ENCODE data around the gene JPH2.

JPH2 gene

GRCh38 chr20:44069203-44070011 lies 117.6 kb downstream of the JPH2 start:
- H3K36me3 ChIP-seq (ENCODE audit: control insufficient read depth, insufficient read depth, low read length), result no peaks in the 10 kb centered on the region
- H3K9me3 ChIP-seq (ENCODE audit: control insufficient read depth, insufficient read depth, low read length), result no peaks in the 10 kb centered on the region
- WGBS (ENCODE audit: insufficient coverage, insufficient read length), result no CpG with 5 or more reads among the region's 26 CpGs
- H3K27me3 ChIP-seq (ENCODE audit: control insufficient read depth, insufficient read depth, low read length), result no peaks in the 10 kb centered on the region
- no peaks in the 10 kb centered on the region; the same call in 1 of the 2 replicates for H3K4me1 ChIP-seq (ENCODE audit: control insufficient read depth, insufficient read depth, low read length)
- H3K27ac ChIP-seq (ENCODE audit: low read length), result no peak overlapping the region
- DNase-seq (ENCODE audit: low read depth, low spot score), result no peak
- H3K4me3 ChIP-seq (ENCODE audit: low read length), result no peak overlapping the region

- no peak overlapping the region for H3K4me3 ChIP-seq (ENCODE audit: low read length)
- DNase-seq (ENCODE audit: low read depth, low spot score), result no peak
- H3K9me3 ChIP-seq (ENCODE audit: control insufficient read depth, insufficient read depth, low read length), result no peaks in the 10 kb centered on the region
- no peak overlapping the region for H3K27ac ChIP-seq (ENCODE audit: low read length)
- no peaks in the 10 kb centered on the region for H3K36me3 ChIP-seq (ENCODE audit: control insufficient read depth, insufficient read depth, low read length)
- H3K27me3 ChIP-seq (ENCODE audit: control insufficient read depth, insufficient read depth, low read length), result no peaks in the 10 kb centered on the region
- no peaks in the 10 kb centered on the region; the same call in 1 of the 2 replicates for H3K4me1 ChIP-seq (ENCODE audit: control insufficient read depth, insufficient read depth, low read length)
- no CpG with 5 or more reads among the region's 30 CpGs for WGBS (ENCODE audit: insufficient coverage, insufficient read length)
Measured at GRCh38 chr20:44068316-44069201, 118.4 kb downstream of the JPH2 start.

- WGBS (ENCODE audit: insufficient coverage, insufficient read length), result no CpG with 5 or more reads among the region's 15 CpGs
- Histone ChIP-seq H3K9me3 (ENCODE audit: control insufficient read depth, insufficient read depth, low read length) (no peaks in the 10 kb centered on the region), H3K27me3 (ENCODE audit: control insufficient read depth, insufficient read depth, low read length) (no peaks in the 10 kb centered on the region), H3K4me1 (ENCODE audit: control insufficient read depth, insufficient read depth, low read length) (no peaks in the 10 kb centered on the region; the same call in 1 of the 2 replicates), H3K27ac (ENCODE audit: low read length) (no peak overlapping the region), H3K4me3 (ENCODE audit: low read length) (no peak overlapping the region), H3K36me3 (ENCODE audit: control insufficient read depth, insufficient read depth, low read length) (no peaks in the 10 kb centered on the region)
- no peak for DNase-seq (ENCODE audit: low read depth, low spot score)
Measured at GRCh38 chr20:44067650-44068081, 119.3 kb downstream of the JPH2 start.

DNA sequence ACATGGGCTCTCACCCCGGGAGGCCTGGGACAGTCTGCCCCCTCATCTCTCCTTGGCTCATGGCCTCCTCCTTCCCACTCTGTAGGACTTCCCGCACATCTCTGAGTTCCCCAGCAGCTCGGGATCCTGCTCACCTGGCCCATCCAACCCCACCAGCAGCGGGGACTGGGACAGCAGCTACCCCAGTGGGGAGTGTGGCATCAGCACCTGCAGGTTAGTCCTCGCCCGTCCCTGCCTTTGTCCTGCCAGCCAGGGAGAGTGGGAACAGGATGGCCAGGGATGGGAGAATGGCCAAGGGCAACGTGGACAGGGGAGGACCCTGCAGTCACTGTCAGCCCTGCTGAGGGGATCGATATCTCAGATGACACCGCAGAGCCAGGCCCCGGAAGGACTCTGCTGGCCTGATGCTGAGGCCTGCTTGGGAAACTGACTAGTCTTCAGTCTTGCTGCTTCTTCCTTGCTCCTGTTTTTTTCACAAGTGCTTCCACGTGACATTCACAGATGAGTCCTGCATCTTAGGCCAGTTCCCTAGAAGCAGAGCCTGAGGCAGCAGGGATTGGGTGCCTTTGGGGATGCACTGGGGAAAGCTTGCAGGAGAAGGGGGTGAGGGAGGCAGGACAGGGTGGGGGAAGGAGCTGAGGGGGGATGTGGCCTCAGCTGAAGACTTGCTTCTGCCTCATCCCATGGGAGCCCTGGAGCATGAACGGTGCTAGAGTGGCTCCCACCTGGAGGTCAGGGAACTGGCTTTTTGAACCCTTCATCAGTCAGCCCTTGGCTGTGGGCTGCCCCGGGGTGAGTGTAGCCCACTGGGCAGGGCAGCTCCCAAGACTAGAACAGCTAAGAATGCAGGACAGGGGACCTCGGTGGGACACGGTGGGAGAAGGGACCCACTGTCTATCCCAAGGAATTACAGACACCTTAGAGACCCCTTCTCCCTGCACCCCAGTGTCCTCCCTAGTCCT lies 120.1 kb downstream of the JPH2 start:
- Histone ChIP-seq H3K4me1 (ENCODE audit: control insufficient read depth, insufficient read depth, low read length) (no peaks in the 10 kb centered on the region; the same call in 1 of the 2 replicates), H3K27me3 (ENCODE audit: control insufficient read depth, insufficient read depth, low read length) (no peaks in the 10 kb centered on the region), H3K27ac (ENCODE audit: low read length) (no peak overlapping the region), H3K4me3 (ENCODE audit: low read length) (no peak overlapping the region), H3K9me3 (ENCODE audit: control insufficient read depth, insufficient read depth, low read length) (no peaks in the 10 kb centered on the region), H3K36me3 (ENCODE audit: control insufficient read depth, insufficient read depth, low read length) (no peaks in the 10 kb centered on the region)
- WGBS (ENCODE audit: insufficient coverage, insufficient read length), result no CpG with 5 or more reads among the region's 15 CpGs
- DNase-seq (ENCODE audit: low read depth, low spot score), result no peak

GRCh38 chr20:44065401-44066340 lies 121.3 kb downstream of the JPH2 start:
- no CpG with 5 or more reads among the region's 20 CpGs for WGBS (ENCODE audit: insufficient coverage, insufficient read length)
- Histone ChIP-seq H3K27ac (ENCODE audit: low read length) (no peak overlapping the region), H3K27me3 (ENCODE audit: control insufficient read depth, insufficient read depth, low read length) (no peaks in the 10 kb centered on the region), H3K4me1 (ENCODE audit: control insufficient read depth, insufficient read depth, low read length) (no peaks in the 10 kb centered on the region), H3K4me3 (ENCODE audit: low read length) (no peak overlapping the region), H3K9me3 (ENCODE audit: control insufficient read depth, insufficient read depth, low read length) (no peaks in the 10 kb centered on the region), H3K36me3 (ENCODE audit: control insufficient read depth, insufficient read depth, low read length) (no peaks in the 10 kb centered on the region)
- no peak for DNase-seq (ENCODE audit: low read depth, low spot score)

GRCh38 chr20:44064501-44065400 lies 122.2 kb downstream of the JPH2 start:
- Histone ChIP-seq H3K9me3 (ENCODE audit: control insufficient read depth, insufficient read depth, low read length) (no peaks in the 10 kb centered on the region), H3K27me3 (ENCODE audit: control insufficient read depth, insufficient read depth, low read length) (no peaks in the 10 kb centered on the region), H3K4me3 (ENCODE audit: low read length) (no peak overlapping the region), H3K27ac (ENCODE audit: low read length) (no peak overlapping the region), H3K36me3 (ENCODE audit: control insufficient read depth, insufficient read depth, low read length) (no peaks in the 10 kb centered on the region), H3K4me1 (ENCODE audit: control insufficient read depth, insufficient read depth, low read length) (no peaks in the 10 kb centered on the region)
- DNase-seq (ENCODE audit: low read depth, low spot score), result no peak
- no CpG with 5 or more reads among the region's 17 CpGs for WGBS (ENCODE audit: insufficient coverage, insufficient read length)
